GM19468 (cell line): ENCODE data around the gene CTNND2.
"Not testable (repeated sequence)": the region's sequence is repeated elsewhere in the genome, so short reads cannot be mapped to it uniquely, and the experiment has no call there.

ENCODE experiments used
- ATAC-seq: cut with Tn5 transposase; IDR thresholded peaks from one replicate; pipeline ENCODE4 v1.9.1; 2021; ENCODE audit warnings: mild to moderate bottlenecking, moderate library complexity, moderate number of reproducible peaks; ENCODE audit not compliant: unreplicated experiment; ENCODE audit errors: extremely low read depth

The CTNND2 gene

GRCh38 chr5:11415751-11416150, 488.5 kb downstream of the CTNND2 start:
- ATAC-seq, result no peak

DNA sequence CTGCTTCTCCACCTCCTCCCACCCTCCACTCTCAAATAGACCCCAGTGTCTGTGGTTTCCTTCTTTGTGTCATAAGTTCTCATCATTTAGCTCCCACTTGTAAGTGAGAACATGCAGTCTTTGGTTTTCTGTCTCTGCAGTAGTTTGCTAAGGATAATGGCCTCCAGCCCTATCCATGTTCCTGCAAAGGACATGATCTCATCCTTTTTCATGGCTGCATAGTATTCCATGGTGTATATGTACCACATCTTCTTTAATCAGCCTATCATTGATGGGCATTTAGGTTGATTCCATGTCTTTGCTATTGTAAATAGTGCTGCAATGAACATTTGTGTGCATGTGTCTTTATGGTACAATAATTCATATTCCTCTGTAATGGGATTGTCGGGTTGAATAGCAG, 489.5 kb downstream of the CTNND2 start:
- not testable (repeated sequence) for ATAC-seq

GRCh38 chr5:11411621-11412020, 492.6 kb downstream of the CTNND2 start:
- ATAC-seq, result no peak

- ATAC-seq, result no peak
Measured at GRCh38 chr5:11407556-11408145, 496.6 kb downstream of the CTNND2 start.

GRCh38 chr5:11400316-11400715, 503.9 kb downstream of the CTNND2 start:
- ATAC-seq, result no peak

- no peak for ATAC-seq
Measured at GRCh38 chr5:11398728-11399127, 505.5 kb downstream of the CTNND2 start.

GRCh38 chr5:11397549-11397948, 506.7 kb downstream of the CTNND2 start:
- no peak for ATAC-seq

GRCh38 chr5:11396917-11397316, 507.3 kb downstream of the CTNND2 start:
- ATAC-seq, result no peak

GRCh38 chr5:11394933-11395332, 509.3 kb downstream of the CTNND2 start:
- no peak for ATAC-seq

GRCh38 chr5:11390291-11390767, 513.9 kb downstream of the CTNND2 start:
- ATAC-seq, result no peak

DNA sequence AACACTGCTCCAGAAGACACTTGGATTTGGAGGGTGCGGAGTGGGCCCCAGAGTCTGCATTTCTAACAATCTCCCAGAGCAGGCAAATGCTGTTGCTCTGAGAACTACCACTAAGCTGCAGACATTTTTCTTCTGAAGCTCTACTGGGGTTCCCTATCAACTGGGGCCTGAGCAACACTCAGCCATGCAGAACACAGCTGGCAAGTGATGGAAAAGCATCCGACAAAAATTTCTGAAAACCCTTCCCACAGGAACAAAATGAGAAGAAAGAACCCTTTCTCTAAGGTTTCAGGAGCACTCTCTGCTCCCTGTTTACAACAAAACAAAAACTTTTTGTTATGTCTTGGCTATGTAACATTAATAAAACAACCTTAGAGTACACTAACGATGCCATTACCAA, 516.9 kb downstream of the CTNND2 start:
- no peak for ATAC-seq

DNA sequence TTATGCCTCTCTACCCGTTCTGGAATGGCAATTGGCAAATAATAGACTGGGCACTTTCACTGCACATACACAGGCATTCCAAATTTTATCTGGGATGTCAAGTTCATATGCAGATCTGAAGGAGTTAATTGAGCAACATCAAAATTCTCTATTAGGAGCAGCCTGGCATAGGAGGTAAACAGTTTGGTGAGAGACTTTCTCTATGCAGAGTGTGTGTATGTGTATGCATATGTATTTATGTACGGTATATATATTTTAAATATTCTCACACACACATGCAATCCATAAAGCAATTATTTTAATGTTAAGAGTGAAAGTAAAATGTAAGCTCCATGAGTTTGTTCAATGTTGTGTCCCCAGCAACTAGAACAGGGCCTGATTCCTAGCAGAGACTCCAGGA, 517.8 kb downstream of the CTNND2 start:
- ATAC-seq, result no peak

GRCh38 chr5:11385901-11386293, 518.3 kb downstream of the CTNND2 start:
- no peak for ATAC-seq

GRCh38 chr5:11385251-11385900, 518.9 kb downstream of the CTNND2 start:
- ATAC-seq, result no peak

DNA sequence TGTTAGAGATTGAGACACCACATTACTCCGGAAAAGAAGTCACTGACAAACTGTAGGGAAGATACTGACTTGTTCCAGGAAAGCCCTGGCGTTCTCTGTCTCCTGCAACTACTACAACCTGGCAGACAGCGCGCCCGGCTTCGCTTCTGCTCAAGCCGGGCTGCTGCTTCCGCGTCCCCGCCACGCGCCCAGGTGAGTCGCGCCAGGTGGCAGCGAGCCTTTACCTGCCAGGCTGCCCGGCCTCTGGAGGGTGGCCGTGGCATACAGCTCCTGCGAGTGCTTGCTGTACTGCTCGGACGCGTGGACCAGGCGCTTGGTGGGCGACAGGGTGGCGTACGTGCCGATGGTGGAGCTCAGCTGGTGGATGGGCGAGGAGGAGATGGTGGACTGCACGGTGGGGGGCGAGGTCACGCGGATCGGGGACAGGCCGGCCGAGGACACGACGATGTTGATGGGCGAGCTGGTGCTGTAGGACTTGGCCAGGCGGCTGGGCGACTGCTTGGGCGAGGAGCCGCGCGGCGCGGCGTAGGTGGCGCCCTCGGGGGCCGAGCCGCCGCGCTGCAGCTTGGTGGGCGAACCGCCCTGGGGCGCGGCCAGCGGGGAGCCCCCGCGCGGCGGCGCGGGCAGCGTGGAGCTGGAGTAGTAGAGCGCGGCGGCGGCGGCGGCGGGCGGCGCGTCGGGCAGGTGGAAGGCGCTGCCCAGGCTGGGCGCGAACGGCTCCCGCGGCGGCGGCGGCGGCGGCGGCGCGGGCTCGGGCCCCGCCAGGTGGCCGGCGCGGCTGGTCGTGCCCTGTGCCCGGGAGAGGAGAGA, 519.6 kb downstream of the CTNND2 start:
- no peak for ATAC-seq

DNA sequence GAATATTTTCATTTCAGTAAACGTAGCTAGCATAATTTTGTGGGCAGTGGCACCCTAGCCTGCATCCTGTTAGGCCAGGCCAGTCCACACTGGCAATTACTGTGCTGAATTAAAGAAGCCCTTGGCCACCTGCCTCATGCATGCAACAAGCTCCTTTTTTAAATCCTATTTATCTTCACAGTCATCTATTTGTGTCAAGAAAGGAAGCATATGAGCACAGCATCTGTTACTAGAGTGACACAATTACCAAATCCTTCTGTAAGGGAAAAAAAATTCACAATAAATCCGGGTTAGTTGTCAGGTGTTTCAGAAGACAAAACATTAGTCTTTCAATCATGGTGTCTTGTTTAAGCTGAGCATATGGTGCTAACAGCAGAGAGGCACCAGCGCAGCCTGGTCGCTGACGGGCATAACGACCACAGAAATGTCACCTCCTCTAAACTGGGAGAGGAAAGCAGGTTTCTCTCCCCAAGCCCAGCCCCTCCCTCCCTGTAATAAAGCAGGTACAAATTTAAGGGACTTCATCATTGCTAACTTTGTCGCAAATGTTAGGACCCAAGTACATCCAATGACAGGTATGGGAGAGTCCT, 520.6 kb downstream of the CTNND2 start:
- no peak for ATAC-seq

DNA sequence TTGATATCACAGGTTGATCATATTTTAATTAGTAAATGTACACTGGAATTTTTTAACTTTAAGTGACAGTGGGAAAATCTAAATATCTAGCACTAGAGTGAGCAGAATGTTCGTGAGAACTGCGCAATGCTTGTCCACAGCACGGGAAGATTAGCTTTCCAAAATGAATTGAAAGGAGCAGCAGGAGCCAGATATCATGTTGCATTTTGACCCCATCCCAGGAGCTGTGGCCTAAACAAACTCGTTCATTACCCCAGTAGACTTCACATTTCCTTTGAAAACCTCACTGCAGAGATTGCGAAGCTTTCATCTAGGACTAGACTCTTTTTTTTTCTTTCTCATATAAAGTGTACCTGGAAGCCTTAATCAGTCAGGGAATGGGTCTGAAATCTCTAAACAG, 525.8 kb downstream of the CTNND2 start:
- ATAC-seq, result no peak

DNA sequence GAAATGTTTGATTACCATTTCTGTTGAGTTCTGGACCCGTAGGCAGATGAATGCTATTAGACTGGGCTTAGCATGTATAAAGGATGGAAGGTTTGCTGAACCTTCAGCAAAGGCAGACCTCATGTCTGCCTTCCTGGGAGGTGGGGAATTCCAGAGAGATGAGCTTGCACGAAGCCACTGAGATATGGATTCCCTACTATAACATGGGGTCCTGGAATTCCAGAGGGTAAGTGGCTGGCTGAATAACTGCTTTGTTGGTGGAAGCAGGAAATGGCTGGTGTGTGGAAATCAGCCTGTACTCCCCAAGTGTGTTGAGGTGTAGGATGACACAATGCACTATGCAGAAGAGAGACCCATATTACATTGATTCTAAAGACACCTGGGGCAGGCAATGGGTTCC, 526.4 kb downstream of the CTNND2 start:
- ATAC-seq, result no peak

GRCh38 chr5:11372191-11372590, 532.1 kb downstream of the CTNND2 start:
- no peak for ATAC-seq

GRCh38 chr5:11371021-11371420, 533.2 kb downstream of the CTNND2 start:
- ATAC-seq, result no peak

DNA sequence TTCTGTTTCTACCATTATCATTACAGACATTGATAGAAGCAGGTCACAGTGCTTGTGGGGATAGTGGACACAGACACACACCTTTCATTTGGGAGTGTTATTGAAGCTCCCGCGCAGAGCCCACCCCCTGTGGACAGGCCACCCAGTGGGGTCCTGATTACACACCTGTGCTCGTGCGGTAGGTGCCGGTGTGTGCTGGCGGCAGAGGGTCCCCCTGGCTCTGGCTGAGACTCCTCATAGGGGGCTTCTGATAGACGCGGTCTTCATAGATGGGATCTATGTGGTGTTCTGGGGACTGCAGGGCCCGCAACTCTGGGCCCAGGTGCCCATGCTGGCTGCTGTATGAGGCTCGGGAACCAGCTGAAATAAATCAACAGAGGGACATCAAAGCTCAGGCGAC, 539.7 kb downstream of the CTNND2 start:
- ATAC-seq, result no peak
